Uterus (tissue), 4 donors: ENCODE data around the gene VIT. TPM values are rescaled to one million over a fixed set of nuclear protein-coding genes. Genes with fewer than 3 reads are reported as not detected.

Source experiments
- DNase-seq, 2 donors: peaks; one replicate each; pipeline ENCODE4 v3.0.0-alpha.2; 2019 to 2020
- H3K27ac ChIP-seq, 2 donors: fragments of 200-600 bp; sonication (generic); 1 replicate in 1 of 2; 2 replicates in 1 of 2; pipeline ENCODE4 v1.5.1; 2016 to 2018
- H3K27me3 ChIP-seq, 2 donors: fragments of 200-600 bp; sonication (generic); one replicate each; pipeline ENCODE4 v1.5.1; 2018 to 2019; ENCODE audit warnings: control low read depth in 1 of 2
- H3K36me3 ChIP-seq, 2 donors: fragments of 200-600 bp; sonication (generic); one replicate each; pipeline ENCODE4 v1.5.1; 2019; ENCODE audit warnings: control low read depth in 1 of 2
- H3K4me1 ChIP-seq, 2 donors: fragments of 200-600 bp; sonication (generic); one replicate each; pipeline ENCODE4 v1.5.1; 2018 to 2019; ENCODE audit warnings: control low read depth in 1 of 2
- H3K4me3 ChIP-seq, 2 donors: fragments of 200-600 bp; sonication (generic); 1 replicate in 1 of 2; 2 replicates in 1 of 2; pipeline ENCODE4 v1.5.1; 2018 to 2019; ENCODE audit warnings: mild to moderate bottlenecking in 1 of 2
- H3K9me3 ChIP-seq, 2 donors: fragments of 200-600 bp; sonication (generic); one replicate each; pipeline ENCODE4 v1.5.1; 2019; ENCODE audit warnings: control low read depth in 1 of 2
- POLR2A ChIP-seq, 2 donors: fragments of 450-650 bp; IDR thresholded peaks; one replicate each; pipeline ENCODE4 v1.6.1; 2016; ENCODE audit warnings: antibody characterized with exemption in 2 of 2, mild to moderate bottlenecking in 1 of 2, moderate library complexity in 1 of 2
- intact Hi-C: fragments of 100-400 bp; cut with DNase I; formaldehyde crosslinking; loops from one replicate; pipeline ENCODE4 v1.15.1; 2023; ENCODE audit warnings: low total_unique reads
- total RNA-seq, 4 donors: library from RNA; depleted of rRNA in 3 of 4; stranded (reverse); fragments of >200 nt in 3 of 4; gene quantifications; one replicate each; pipeline versions ENCODE4 v1.1.0 to v1.2.4, GENCODE V29; 2014 to 2023
- TF ChIP-seq, protein P1 (sequence below), 4 experiments: fragments of 200-600 bp in 2 of 4; fragments of 450-650 bp in 2 of 4; sonication (generic) in 2 of 4; IDR thresholded peaks; one replicate each; pipeline ENCODE4 v1.5.1; 2016 to 2019; ENCODE audit warnings: antibody characterized with exemption in 4 of 4, mild to moderate bottlenecking in 2 of 4, moderate library complexity in 1 of 4
- donor health status: DM: yes; HTN: yes; CAD: no.

Gene VIT
- total RNA-seq, 4 donors from 2014 or later, result 0.26 to 6.2 (median 2.8) TPM

GRCh38 chr2:36789181-36789804, 92.8 kb downstream of the VIT start:
- no peaks in the 10 kb centered on the region for H3K36me3 ChIP-seq
- intact Hi-C loops, result no loop called here
- no peaks in the 10 kb centered on the region for H3K27me3 ChIP-seq
- no peak overlapping the region for H3K27ac ChIP-seq
- H3K9me3 ChIP-seq, result no peaks in the 10 kb centered on the region
- DNase-seq, result no peak
- TF ChIP-seq, protein P1, sequence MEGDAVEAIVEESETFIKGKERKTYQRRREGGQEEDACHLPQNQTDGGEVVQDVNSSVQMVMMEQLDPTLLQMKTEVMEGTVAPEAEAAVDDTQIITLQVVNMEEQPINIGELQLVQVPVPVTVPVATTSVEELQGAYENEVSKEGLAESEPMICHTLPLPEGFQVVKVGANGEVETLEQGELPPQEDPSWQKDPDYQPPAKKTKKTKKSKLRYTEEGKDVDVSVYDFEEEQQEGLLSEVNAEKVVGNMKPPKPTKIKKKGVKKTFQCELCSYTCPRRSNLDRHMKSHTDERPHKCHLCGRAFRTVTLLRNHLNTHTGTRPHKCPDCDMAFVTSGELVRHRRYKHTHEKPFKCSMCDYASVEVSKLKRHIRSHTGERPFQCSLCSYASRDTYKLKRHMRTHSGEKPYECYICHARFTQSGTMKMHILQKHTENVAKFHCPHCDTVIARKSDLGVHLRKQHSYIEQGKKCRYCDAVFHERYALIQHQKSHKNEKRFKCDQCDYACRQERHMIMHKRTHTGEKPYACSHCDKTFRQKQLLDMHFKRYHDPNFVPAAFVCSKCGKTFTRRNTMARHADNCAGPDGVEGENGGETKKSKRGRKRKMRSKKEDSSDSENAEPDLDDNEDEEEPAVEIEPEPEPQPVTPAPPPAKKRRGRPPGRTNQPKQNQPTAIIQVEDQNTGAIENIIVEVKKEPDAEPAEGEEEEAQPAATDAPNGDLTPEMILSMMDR (IDR thresholded peaks at IDR 0.05), result no peak
- no peak for TF ChIP-seq POLR2A (IDR thresholded peaks at IDR 0.05)
- H3K4me3 ChIP-seq, result no peak overlapping the region
- no peaks in the 10 kb centered on the region for H3K4me1 ChIP-seq

GRCh38 chr2:36792951-36793350, 96.4 kb downstream of the VIT start:
- TF ChIP-seq POLR2A (IDR thresholded peaks at IDR 0.05), result no peak
- TF ChIP-seq, protein P1 (IDR thresholded peaks at IDR 0.05), result no peak
- H3K4me1 ChIP-seq, result no peaks in the 10 kb centered on the region
- DNase-seq, result no peak
- no peaks in the 10 kb centered on the region for H3K9me3 ChIP-seq
- no peak overlapping the region for H3K27ac ChIP-seq
- no peak overlapping the region for H3K4me3 ChIP-seq
- H3K36me3 ChIP-seq, result no peaks in the 10 kb centered on the region
- intact Hi-C loops, result no loop called here
- H3K27me3 ChIP-seq, result no peaks in the 10 kb centered on the region

- TF ChIP-seq, protein P1 (IDR thresholded peaks at IDR 0.05), result no peak
- no peak for TF ChIP-seq POLR2A (IDR thresholded peaks at IDR 0.05)
- no peaks in the 10 kb centered on the region for H3K36me3 ChIP-seq
- no peaks in the 10 kb centered on the region for H3K27me3 ChIP-seq
- DNase-seq, result no peak
- H3K4me1 ChIP-seq, result no peaks in the 10 kb centered on the region
- intact Hi-C loops, result no loop called here
- no peak overlapping the region for H3K27ac ChIP-seq
- no peak overlapping the region for H3K4me3 ChIP-seq
- H3K9me3 ChIP-seq, result no peaks in the 10 kb centered on the region
Measured at GRCh38 chr2:36797324-36798070, 101.0 kb downstream of the VIT start.

DNA sequence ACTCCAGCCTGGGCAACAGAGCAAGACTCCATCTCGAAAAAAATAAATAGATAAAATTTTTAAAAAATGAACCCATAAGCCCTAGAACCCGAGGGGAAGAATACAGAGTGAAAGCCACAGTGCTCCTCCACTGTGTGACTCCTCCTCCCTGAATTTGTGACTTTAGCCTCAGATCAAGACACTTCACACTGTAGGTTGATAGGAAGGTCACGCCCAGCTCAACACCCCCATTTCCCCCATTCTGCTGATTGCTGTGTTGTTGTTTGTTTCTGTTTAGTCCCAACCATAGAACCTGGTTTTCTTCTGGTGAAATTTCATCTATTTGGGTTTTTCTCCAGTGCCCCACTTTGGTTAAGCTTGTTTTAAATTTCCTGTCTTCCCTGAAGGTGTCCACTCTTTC, 102.2 kb downstream of the VIT start:
- Histone ChIP-seq H3K4me3 (no peak overlapping the region), H3K36me3 (no peaks in the 10 kb centered on the region), H3K9me3 (no peaks in the 10 kb centered on the region), H3K27ac (no peak overlapping the region), H3K27me3 (no peaks in the 10 kb centered on the region), H3K4me1 (no peaks in the 10 kb centered on the region)
- no peak for TF ChIP-seq POLR2A (IDR thresholded peaks at IDR 0.05)
- TF ChIP-seq, protein P1 (IDR thresholded peaks at IDR 0.05), result no peak
- no peak for DNase-seq
- intact Hi-C loops, result no loop called here

DNA sequence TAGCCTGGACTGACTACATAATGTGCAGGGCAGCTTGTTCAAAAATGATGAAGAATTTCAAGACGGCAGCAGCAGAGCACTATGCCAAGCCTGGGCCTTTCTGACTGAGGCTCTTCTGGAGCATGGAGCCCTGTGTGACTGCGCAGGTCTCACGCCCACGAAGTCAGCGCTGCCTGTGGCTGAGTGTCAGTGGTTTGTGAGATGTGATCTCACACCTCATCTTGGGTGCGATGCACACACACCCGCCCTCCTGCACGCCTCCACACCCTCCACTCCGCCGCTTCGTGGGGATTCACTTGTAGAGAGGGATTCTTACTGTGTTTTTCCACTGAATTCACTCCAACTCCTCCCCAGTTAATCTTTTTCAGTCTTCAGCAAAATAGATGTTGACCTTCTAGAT, 103.9 kb downstream of the VIT start:
- Histone ChIP-seq H3K4me3 (no peak overlapping the region), H3K36me3 (no peaks in the 10 kb centered on the region), H3K4me1 (no peaks in the 10 kb centered on the region), H3K27me3 (no peaks in the 10 kb centered on the region), H3K9me3 (no peaks in the 10 kb centered on the region), H3K27ac (no peak overlapping the region)
- TF ChIP-seq, protein P1 (IDR thresholded peaks at IDR 0.05), result no peak
- TF ChIP-seq POLR2A (IDR thresholded peaks at IDR 0.05), result no peak
- intact Hi-C loops, result no loop called here
- no peak for DNase-seq
